HG03064 (cell line): ENCODE results near the gene ZBTB26.
"Not testable (repeated sequence)": the region's sequence is repeated elsewhere in the genome, so short reads cannot be mapped to it uniquely, and the experiment has no call there.

Experiments used
- ATAC-seq: cut with Tn5 transposase; IDR thresholded peaks from one replicate; pipeline ENCODE4 v1.9.1; 2021; ENCODE audit warnings: low read depth; ENCODE audit not compliant: unreplicated experiment

ZBTB26 gene

DNA sequence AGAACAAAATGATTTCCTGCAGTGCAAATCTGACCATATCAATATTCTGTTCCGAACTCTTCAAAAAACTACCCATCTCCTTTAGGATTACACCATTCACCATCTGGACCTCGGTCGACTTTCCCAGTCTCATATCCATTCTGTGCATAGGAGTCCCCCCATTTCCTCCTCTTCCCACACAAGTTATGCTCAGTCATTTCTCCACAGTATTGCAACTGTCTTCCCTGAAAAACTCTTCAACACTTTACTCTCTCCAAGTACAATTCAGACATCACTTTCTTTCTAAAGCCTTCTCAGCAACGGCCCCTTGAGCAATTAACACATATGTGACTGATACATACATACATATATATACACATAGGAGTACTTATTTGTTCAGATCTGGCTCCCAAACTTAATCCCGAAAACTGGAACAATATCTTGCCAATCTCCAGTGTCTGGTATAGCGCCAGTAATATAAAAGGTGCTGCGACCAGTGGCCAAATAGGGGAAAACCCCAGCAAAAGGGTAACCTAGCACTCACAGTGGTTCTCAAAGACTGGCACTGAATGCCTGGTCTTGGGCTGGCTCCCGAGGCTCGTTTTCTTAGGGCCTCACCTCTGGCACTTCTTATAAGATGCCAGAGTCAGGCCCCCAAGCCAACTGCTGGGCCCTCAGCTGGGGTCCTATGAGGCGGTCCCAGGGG is 629 bp downstream of the ZBTB26 start:
- no peak for ATAC-seq

DNA sequence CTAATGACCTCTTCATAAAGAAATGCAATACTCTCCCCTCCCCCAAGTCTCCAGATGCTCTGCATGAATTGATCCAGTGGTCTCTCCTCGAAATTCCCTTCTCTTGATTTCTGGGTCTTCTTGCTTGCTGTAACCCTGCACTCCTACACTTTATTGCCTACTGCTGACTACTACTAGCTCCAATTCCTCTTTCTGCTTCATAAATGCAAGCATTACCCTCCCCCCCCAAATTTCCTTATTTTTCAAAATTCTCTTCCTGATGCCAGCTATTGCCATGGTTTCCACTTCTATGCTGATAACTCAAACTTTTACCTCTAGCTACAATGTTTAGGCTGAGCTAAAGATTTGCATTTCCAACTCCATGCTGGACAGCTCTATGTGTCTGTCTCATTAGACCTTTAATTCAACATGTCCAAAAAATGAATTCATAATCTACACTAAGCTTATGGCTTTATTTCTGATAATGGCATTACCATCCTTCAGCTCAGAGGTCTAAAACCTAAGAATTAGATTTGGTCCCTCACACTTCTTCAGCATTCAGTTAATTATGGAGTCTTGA is 1.4 kb downstream of the ZBTB26 start:
- no peak for ATAC-seq

DNA sequence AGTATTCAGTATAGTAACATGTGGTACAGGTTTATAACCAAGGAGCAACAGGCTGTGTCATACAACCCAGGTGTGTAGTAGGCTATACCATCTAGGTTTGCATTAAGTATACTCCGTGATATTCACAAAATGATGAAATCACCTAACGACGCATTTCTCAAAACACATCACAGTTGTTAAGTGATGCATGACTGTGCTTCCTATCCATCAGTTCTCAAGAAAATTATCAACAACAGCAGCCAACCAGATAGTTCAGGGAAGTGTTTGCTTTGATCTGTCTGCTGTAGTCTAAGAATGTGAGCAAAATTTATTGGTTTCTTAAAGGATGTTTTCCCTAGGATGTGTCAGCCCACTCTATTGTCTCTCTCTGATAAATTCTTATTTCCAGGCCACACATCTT is 7.4 kb downstream of the ZBTB26 start:
- ATAC-seq: no peak

DNA sequence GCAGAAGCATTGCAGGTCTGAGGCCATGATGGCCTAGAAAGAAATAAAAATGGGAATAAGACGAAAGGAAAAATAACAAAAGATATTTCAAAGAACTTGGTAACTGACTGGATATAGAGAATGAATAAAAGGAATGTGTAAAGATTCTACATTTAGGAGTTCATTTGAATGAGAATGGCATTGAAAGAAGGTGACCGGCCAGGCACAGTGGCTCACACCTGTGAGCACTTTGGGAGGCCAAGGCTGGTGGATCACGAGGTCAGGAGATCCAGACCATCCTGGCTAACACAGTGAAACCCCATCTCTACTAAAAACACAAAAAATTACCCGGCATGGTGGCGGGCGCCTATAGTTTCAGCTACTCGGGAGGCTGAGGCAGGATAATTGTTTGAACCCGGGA is 8.6 kb downstream of the ZBTB26 start:
- no peak for ATAC-seq

DNA sequence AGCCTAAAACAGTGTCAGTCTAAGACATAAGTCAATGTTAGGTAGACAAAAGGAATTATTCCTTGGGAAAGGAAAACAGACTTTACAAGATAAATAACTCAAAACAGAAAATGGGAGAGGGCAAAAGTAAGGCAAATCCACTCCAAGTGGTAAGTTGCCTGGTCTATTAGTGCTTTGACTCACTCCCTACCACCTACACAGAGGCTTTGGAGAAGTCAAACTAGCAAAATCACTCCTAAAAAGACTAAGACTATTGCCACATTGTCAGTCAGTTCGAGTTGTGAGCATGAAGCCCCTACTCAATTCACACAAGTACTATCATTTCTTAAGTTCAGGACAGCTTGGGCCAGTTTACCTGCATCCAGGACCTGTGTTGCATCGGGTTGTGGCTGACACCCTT is 13.0 kb downstream of the ZBTB26 start:
- ATAC-seq: no peak

DNA sequence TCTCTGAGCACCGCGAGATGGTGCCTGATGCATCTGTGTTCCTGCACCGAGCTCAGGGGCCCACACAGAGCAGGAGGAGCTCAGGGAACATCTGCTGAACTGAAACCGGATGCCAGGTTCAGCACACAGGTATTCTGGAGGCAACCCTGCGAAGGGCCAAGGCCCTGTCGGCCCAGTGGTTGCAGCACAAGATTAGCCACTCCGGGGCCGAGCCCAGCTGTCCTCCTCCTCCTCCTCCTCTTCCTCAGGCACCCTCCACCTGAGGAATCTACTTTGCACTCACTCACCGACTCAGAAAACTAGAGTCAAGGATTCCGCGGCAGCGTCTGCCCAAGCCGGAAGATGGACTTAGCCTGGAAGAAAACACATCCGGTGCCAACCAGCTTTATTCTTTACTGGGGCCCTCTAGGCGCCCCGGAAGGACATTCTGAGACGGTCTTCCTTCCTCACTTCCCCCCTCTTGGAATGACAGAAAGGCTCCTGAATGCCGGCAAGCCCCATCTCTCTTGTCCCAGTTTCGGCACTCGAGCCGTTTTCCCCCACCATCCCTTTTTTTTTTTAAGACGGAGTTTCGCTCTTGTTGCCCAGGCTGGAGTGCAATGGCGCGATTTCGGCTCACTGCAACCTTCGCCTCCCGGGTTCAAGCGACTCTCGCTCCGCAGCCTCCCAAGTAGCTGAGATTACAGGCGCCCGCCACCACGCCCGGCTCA is 18.2 kb downstream of the ZBTB26 start, which contains the start of gene ZBTB6:
Gene ZBTB6, minus strand, starts transcription at position 360 of the 710 bp plus-strand sequence. CDS start 1,251 bp downstream, outside the sequence.
- ATAC-seq: peak; percentile 98

DNA sequence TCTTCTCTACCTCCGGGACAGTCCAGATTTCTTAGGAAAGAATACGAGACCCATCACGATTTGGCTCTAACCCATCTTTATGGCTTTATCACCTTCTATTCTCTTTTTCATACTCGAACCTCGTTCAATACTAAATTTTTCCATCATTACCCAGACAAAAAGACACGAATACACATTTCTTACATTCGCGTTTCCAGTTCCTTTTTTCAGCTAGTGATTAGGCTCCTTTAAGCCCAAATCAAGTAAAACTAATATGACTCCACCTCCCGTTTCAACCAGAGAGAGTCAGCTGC is 18.7 kb downstream of the ZBTB26 start:
- ATAC-seq: no peak

DNA sequence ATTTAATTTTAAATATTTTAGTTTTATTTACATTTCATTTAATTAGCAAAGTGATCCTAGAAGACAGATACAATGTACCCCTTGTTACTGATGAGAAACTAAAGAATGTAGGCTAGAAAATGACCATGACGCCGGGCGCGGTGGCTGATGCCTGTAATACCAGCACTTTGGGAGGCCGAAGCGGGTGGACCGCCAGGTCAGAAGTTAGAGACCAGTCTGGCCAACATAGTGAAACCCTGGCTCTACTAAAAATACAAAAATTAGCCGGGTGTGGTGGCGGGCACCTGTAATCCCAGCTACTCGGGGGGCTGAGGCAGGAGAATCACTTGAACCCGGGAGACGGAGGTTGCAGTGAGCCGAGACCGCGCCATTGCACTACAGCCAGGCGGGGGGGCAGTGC is 25.2 kb downstream of the ZBTB26 start:
- ATAC-seq: not testable (repeated sequence)

DNA sequence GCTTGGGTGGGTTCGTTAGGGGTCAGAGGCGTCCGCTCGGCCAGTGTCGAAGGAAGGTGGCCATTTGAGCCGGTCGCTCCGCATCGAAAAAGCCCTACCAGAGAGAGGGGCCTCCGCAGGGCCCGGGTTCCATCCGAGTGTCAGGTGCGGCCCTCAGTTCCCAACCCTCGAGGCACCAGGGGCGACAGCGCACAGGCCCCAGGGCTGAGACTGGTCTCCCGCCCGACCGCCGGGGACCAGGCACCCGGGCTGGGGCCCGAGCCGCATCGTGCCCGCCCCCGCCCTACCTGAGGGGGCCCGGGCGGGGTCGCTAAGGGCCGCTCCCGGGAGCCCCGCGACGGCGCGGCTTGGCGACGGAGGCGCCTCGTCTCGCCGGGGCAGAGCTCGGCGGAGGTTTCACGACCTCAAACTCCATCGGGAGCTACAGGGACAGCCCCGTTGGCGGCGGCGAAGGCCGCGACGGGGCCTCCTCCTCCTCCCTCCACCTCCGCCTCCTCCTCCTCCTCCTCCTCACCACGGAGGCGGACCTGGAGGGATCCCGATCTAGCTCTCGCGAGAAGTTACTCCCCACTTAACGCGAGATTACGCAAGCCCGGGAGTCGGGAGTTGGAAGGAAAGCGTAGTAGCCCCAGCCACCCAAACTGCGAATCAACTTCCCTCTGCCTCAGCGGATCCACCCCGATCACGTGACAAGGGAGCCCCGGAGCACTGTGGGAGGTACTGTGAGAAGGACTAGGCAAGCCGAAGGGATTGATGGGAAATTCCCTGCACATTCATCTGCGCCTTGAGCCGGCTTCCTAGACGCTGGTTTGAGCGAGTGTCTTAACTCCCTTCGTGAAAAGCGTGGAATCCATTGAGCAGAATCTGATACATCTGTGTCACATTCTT is 26.2 kb downstream of the ZBTB26 start, which contains the start of gene RC3H2:
Gene RC3H2, minus strand, starts transcription at position 537 of the 888 bp plus-strand sequence. CDS start 7,850 bp downstream, outside the sequence.
- ATAC-seq: peak; percentile 80

DNA sequence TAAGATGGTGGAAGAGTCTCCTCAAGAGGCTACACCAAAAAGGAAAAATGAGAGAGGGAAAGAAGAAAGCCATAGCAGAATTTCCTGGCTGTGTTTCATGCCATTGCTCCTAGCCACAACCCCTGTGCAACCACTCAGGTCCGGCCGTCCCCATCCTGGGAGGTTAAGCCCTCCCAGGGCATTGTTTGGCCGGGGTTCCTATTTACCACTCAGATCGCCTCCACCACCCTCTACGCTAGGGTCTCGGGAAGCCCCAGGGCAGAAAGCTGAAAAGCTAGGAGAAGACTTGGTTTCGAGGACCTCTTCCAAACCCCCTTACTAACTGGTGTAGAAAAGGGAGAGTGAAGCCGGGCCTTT is 26.9 kb downstream of the ZBTB26 start:
- peak; percentile 23 for ATAC-seq

DNA sequence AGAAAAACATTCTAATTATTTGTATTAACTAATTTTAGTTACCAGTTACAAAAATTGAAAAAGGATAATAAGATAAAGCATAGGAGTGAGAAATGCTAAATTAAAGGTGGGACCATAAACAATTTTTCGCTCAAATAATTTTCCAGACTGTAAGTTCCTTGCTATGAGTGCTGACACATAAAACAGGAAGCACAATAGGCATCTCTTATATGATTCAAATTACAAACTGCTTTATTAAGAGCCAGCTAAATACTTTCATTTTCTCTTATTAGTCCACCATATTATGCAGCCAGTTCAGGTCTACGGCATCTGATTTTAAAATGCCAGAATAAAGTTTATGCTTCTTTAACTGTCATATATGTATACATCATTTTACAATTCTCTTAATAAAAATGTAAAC is 30.5 kb downstream of the ZBTB26 start:
- ATAC-seq: no peak

DNA sequence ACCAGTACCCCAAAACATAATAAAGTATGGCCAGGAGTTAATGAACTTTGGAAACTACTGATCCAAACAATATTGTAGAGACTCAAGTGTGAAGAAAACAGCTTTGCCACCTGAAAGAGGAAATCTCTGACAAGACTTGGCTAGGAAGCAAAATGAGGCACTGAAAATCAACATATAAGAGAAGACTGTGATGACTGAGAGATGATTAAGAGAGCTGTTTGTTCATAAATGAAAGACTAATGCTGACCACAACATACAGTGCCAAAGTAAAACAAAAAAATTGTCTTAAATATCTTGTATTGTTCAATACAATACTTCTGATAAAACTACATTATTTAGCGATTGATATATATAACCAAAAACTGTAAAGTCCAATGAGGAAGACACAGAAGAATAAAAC is 33.3 kb downstream of the ZBTB26 start:
- ATAC-seq: no peak

DNA sequence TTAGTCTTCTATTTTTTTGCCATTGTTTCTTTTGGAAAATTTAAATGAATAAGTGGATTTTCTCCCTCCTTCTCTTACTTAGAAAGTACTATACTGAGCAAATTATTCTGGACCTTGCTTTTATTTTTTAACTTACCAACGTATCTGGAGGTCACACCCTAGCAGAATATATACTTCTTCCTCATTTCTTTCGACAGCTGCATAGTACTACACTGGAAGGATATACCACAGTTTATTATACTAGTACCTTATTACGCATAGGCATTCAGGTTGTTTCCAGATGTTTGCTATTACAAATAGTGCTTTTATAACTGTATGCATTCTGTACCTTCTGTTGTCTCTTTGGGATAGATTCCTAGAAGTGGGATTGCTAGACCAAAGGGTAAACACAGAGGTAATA is 42.8 kb downstream of the ZBTB26 start:
- ATAC-seq: no peak

DNA sequence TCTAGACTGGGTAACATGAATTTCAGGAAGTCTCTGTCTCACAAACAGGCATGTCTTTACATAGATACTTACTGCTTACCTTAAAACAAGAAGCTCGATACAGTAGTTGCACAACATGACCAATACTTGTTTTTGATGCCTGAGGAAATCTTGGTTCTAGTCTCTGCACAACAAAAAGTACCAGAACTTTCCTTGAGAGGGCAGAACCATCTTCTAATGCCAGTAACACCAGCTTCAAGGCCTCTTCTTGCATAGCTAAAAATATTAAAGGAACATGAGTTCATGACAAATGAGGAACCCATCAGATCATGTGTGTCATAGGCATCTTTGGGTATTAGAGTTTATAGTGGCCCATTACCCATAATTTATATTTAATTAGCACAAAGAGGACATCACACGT is 48.2 kb downstream of the ZBTB26 start:
- no peak for ATAC-seq

DNA sequence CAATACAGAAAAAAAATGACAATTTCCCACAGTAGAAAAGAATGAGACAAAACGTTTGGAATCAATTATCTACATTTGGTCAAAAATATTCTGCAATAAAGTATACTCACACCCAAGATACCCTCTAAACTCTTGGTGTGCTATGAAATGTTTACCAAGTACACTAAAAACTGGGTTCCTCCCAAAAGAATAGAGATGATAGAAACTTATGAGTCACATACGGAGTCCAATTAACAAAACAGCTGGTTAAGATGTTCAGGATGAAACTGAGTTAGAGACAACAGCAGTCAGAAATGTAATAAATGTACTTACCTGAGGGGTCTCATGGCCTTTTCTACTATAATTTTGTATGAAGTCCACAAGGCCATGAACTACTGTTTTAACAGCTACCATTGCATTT is 51.9 kb downstream of the ZBTB26 start:
- no peak for ATAC-seq

DNA sequence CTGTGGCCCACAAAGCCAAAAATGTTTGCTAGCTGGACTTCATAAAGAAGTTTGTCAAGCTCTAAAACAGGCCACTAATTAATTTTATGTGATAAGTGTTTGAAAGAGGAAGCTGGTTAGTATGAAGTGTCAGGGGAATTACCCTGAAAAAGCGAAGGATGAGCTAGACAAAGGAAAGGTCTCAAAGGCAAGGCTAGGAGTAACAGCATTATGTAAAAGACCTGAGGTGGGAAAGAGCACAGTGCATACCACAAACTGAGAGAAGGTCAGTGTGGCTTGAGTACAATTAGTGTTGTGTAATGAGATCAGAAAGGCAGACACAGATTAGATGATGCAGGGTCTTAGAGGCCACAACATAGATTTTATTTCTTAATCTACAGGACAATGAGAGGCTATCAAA is 55.8 kb downstream of the ZBTB26 start:
- ATAC-seq: no peak

DNA sequence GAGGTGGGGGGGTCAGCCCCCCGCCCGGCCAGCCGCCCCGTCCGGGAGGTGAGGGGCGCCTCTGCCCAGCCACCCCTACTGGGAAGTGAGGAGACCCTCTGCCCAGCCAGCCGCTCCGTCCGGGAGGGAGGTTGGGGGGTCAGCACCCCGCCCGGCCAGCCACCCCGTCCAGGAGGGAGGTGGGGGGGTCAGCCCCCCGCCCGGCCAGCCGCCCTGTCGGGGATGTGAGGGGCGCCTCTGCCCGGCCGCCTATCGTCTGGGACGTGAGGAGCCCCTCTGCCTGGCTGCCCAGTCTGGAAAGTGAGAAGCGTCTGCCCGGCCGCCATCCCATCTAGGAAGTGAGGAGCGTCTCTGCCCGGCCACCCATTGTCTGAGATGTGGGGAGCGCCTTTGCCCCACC is 64.0 kb downstream of the ZBTB26 start:
- ATAC-seq: not testable (repeated sequence)

DNA sequence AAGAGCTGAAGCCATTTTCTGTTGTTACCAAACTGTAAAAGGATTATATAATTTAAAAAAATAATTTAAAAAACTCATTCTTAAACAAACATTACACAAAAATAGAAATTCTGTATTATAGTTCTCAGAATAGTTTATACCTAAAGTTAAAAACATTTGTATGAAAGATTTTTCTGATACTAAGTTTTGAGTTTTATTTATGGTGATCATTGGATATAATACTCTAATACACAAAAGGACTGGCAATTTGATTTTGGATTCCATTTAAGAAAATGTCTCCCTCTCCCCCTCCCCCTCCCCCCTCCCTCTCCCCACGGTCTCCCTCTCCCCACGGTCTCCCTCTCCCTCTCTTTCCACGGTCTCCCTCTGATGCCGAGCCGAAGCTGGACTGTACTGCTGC is 65.2 kb downstream of the ZBTB26 start:
- no peak for ATAC-seq
